ENCODE data around the gene EFNA5.

DNA sequence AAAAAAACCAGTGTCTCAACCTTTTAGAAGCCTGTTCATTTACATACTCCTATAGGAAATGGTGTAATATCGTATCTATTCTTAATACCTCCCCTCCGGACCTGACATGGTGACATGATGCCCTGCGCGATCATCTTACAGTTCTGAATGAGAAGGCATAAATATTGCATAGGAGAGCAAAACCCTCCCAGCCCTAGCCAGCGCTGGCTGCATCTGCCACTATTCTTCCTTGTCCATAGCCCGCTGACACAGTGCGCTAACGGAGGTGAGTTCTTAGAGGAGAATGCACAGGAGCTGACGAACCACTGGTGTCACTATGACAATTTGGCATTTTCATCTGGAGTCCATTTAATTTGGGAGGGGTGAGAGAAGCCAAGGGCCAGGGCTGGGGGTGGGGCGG is 290.1 kb downstream of the EFNA5 start:
- TF ChIP-seq, protein P1, sequence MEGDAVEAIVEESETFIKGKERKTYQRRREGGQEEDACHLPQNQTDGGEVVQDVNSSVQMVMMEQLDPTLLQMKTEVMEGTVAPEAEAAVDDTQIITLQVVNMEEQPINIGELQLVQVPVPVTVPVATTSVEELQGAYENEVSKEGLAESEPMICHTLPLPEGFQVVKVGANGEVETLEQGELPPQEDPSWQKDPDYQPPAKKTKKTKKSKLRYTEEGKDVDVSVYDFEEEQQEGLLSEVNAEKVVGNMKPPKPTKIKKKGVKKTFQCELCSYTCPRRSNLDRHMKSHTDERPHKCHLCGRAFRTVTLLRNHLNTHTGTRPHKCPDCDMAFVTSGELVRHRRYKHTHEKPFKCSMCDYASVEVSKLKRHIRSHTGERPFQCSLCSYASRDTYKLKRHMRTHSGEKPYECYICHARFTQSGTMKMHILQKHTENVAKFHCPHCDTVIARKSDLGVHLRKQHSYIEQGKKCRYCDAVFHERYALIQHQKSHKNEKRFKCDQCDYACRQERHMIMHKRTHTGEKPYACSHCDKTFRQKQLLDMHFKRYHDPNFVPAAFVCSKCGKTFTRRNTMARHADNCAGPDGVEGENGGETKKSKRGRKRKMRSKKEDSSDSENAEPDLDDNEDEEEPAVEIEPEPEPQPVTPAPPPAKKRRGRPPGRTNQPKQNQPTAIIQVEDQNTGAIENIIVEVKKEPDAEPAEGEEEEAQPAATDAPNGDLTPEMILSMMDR (IDR thresholded peaks at IDR 0.05; ENCODE audit: poor library complexity, severe bottlenecking) = no peak
- no peak for TF ChIP-seq MXI1 (conservative IDR thresholded peaks at IDR 0.05; ENCODE audit: poor library complexity, severe bottlenecking)
- no peak for TF ChIP-seq POLR2AphosphoS5 (IDR thresholded peaks at IDR 0.05)
- TF ChIP-seq, protein P2, sequence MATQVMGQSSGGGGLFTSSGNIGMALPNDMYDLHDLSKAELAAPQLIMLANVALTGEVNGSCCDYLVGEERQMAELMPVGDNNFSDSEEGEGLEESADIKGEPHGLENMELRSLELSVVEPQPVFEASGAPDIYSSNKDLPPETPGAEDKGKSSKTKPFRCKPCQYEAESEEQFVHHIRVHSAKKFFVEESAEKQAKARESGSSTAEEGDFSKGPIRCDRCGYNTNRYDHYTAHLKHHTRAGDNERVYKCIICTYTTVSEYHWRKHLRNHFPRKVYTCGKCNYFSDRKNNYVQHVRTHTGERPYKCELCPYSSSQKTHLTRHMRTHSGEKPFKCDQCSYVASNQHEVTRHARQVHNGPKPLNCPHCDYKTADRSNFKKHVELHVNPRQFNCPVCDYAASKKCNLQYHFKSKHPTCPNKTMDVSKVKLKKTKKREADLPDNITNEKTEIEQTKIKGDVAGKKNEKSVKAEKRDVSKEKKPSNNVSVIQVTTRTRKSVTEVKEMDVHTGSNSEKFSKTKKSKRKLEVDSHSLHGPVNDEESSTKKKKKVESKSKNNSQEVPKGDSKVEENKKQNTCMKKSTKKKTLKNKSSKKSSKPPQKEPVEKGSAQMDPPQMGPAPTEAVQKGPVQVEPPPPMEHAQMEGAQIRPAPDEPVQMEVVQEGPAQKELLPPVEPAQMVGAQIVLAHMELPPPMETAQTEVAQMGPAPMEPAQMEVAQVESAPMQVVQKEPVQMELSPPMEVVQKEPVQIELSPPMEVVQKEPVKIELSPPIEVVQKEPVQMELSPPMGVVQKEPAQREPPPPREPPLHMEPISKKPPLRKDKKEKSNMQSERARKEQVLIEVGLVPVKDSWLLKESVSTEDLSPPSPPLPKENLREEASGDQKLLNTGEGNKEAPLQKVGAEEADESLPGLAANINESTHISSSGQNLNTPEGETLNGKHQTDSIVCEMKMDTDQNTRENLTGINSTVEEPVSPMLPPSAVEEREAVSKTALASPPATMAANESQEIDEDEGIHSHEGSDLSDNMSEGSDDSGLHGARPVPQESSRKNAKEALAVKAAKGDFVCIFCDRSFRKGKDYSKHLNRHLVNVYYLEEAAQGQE (IDR thresholded peaks at IDR 0.05; ENCODE audit: borderline replicate concordance) = no peak
- TF ChIP-seq EP300 (conservative IDR thresholded peaks at IDR 0.05; ENCODE audit: poor library complexity, severe bottlenecking) = no peak
- no peak for TF ChIP-seq EZH2 (IDR thresholded peaks at IDR 0.05; ENCODE audit: borderline replicate concordance, insufficient read depth, low read length, poor library complexity, severe bottlenecking)
- TF ChIP-seq SMC3 (conservative IDR thresholded peaks at IDR 0.05; ENCODE audit: poor library complexity) = no peak

Measured in neural cell (in vitro differentiated cells).